HK-2 (cell line): ENCODE results near the gene EPOP.

Experiments
- DNase-seq: peaks from one replicate; pipeline ENCODE4 v3.0.0-alpha.2; 2018; ENCODE audit not compliant: unreplicated experiment

The EPOP gene

DNA sequence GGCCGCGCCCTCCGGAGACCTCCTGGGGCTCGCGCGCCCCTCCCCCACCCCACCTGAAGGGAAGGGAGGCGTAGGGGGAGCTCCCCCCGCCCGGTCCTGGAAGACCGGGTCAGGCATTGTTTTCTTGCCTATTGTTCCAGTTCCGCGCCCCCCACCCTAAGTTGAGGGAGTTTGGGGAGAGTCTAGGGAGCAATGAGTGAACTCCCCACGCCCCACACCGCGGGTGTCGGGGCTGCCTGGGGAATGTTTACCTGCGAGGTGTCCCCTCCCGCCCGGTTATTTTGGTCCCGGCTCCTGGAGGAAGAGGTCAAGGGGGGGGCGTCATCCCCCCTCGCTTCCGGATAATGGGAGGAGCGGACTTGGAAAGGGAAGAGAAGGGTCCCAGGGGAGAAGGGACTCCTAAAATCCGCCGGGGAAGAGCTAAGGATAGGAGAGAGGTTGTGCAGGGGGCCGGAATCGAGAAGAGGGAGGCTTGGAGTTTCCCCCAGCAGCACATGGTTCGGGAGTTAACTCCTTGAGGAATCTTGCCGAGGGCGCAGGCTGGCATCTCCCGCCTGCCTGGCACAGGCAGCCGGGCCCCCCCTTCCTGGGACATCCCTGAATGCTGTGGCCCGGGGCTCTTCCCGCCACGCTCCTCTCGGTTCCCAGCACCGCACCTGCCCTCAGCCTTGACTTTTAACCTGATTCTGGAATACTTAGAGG, 31.2 kb upstream of the EPOP start:
- peak; percentile 46 for DNase-seq

DNA sequence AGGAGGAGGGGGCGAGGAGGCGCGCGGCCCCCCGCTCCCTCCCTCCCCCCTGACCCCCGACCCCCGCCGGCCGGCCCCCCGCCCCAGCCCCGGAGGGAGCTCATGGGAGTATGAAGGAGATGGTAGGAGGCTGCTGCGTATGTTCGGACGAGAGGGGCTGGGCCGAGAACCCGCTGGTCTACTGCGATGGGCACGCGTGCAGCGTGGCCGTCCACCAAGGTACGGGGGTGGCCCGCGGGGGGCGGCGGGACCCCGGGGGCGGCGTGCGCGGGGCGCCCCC, 30.7 kb upstream of the EPOP start:
- DNase-seq: no peak

DNA sequence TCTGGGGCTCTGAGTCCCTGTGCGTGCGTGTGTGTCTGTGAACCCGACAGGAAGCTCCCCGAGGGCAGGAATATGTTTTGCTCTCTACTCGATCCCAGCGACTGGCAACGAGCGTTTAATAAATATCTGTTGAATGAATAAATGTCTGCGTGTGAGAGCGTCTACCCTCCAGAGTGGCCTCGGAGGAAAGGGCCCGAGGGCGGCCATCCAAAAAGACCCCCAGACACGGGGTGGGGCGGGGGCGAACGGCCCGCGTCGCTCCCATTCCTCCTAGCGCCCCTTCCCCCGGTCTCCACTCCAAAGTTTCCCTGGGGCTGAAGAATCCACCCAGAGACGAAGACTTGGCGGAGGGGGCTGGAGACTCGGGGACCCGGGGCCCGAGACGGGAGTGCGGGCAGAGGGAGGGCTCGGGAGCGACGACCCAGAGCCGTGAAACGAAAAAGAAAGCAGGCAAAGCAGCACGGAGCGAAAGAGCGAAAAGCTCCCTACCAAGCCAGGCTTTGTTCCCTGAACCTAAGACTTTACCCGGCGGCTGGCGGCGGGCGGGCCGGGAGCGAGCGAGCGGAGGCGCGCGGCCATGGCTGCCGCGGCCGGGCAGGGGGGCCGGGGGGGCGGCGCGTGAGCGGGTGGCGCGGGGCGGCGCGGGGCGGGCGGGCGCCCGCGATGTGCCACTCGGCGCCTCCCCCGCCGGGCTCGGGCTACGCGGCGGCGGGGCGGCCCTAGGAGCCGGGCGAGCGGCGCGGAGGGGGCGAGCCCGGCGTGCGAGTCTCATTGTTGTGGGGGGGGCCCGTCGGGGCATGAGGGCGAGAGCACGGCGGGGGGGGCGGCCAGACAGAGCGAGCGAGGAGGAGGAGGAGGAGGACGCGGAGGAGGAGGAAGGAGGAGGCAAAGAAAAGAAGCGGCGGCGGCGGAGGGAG, 30.1 kb upstream of the EPOP start, which contains the start of gene MLLT6:
MLLT6 (plus strand) TSS at position 668 of the 917 bp plus-strand sequence. CDS start 360 bp downstream, outside the sequence.
- peak; percentile 74 for DNase-seq

DNA sequence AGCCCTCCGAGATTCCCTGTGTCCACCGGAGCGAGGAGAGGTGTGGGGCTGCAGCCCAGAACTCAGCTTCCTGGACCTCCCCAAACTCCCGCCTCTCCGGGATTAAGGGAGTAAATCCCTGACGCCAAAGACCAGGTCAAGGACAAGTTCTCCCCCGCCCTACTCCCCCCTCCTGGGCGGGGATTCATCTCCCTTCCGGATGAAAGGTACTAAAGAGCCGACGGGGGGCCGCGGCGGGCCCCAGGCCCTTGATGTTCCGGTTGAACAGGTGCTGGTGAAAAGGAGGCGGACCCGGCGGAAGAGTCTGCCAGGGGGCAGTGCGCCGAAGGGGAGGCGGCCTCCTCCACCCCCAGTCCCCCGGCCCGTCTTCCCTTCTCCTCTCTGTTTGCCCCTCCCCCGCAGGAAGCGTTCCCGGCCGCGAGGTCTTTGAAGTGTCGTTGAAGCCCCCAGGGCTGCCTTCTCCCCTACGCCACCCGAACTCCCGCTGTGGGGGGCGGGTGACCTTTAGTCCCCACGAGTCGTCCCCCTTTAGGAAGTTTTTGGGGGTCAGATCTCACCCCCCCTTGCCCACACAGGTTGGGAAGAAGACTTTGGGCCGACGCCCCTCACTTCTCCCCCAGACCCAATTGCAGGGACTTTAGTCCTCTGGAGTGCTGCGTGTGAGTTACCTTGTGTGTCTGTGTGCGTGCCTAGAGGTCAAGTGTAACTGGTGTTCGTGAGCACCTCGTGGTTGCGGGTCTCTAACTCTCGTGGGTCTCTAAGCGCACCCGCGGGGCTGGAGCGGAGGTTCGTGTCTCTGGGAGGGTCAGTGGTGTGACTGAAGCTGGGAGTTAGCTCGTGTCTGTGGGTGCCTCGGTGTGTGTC, 29.2 kb upstream of the EPOP start:
- DNase-seq: peak; percentile 85

DNA sequence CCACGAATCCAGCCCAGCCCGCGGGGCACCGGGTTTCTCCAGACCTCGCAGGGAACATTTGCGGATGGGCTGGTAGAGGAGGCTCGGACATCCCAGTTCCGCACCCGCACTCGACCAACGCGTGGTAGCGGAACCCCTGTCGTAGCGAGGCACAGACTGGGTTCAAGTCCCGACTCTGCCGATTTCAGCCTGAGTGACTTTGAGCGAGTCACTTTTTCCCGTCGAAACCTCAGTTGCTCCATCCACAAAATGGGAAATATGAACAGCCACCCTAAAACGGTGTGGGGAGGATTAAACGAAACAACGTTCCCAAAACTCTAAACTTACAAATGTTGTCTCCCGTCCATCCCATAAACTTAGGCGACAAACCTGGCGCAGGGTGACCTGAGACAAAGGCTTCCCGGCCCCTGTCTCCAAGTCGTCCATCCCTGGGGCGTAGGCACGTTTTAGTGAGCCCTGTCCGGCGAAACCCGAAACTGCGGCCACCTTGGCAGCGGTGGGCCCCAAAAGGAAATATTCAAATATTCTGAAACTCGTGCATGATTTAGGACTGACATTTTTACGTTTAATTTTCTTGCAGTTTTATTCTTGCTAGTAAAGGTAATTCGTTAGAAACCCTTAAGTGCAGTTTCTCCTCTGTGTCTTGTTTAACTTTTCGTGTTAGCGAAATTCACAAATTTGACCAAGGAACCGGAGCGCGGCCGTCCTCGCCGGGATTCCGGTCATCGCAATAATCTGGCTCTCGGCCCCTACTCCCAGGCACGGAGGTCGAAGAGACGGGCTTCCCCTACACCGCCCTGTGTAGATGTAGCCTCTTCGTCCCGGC, 28.4 kb upstream of the EPOP start:
- peak; percentile 22 for DNase-seq

DNA sequence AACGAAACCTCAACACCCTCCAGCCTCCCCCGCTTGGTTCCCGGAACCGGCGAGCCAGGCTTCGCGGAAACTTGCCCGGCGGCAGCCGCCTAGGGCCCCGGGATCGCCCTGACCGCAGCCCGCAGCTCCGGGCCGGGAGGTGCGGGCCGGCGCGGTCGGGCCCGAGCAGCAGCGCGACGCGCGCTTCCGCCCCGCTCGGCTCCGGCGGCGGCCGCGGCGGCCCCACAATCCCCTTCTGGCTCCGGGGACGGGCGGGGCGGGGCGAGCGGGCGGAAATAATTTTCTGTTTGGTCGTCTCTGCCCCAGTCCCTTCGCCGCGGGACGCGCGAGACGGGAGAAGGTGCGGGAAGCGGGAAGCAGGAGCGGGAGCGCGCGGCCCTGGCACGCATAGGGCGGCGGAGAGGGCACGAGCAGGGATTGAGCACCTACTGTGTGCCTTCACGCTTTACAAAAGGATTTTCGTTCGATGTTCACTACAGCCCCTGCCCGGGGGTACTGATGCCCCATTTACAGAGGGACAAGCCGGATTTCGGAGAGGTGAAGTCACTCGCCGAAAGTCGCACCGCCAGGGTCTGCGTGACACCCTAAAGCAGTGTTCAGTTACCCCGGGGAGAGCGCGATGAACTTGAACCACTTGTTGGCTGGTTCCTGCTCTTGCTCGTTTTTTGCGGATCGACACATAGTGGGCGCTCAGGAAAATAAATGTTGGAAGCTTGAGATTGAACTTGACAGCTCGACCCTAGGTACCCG, 27.6 kb upstream of the EPOP start:
- DNase-seq: peak; percentile 89

DNA sequence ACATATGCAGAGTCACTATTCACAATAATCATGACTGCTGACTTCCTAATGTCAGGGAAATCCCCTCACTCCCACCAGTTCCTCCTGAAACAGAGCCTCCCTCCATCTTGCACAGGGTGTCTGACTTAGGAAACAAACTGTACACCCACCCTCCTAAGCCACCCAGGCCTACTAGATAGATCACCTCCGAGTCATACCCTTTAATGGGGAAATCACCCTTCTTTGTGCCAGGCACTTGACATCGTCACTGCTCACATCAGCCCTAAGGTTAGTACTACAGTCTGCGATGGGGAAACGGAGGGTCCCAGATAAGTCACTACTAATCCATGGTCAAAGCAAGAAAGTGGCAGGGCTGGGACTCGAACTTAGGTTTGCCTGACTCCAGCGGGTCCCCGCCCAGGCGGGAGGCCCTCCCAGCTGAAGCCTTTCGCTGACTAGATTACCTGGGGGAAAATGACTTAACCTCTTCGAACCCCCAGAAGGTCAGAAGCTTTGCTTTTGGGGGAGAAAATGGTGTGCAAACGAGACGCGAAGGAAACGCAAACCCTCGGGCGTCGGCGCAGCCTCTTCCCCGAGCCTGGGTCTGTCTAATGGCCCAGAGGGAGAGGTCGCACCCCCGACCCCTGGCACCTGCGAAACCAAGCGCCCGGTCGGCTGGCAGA, 26.9 kb upstream of the EPOP start:
- DNase-seq: peak; percentile 59

DNA sequence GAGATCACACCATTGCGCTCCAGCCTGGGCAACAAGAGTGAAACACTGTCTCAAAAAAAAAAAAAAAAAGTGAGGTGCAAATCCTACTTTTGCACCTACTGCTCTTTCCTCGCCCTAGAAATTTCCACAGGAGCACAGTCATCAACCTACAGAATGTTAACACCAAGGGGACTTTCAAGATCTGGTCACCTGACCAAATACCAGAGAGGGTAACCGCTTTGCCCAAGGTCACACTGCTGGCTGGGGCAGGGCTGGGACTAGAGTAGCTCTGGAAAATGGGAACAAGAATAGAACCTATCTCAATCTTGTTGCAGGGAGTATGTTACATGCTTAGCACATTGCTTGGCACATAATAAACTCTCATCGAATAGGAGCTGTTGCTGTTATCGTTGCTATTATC, 24.0 kb upstream of the EPOP start:
- no peak for DNase-seq

DNA sequence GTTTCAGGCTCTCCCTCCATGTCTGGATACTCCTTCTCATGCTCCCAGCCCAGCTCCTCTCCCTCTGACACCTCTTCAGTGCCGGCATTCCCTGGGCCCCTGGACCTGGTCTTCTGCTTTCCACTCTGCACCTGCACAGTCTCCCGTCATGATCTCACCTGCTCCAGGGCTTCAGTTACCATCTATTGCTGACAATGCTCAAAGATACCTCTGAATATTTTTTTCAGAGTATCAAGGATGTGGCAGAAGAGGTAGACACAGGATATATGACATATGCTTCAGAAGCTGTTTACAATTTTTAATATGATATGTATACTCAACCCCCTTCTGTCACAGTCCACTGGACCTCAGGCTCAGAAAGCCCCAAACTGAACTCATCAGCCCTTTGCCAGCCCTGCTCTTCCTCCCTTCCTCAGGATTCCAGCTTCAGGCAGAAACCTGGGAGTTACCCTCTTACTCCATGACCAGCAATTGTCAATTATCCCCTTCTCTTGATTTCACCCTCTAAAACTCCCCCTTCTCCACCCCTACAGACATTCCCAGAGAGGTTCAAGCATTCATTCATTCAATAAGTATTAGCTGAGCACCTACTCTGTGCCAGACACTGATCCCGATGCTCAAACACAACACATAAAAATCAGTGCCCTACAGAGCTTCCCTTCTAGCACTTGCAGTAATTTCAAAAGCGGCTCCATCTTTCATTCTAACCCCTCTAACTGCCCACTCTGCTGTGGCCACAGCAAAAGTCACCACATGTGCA, 22.5 kb upstream of the EPOP start:
- DNase-seq: no peak

DNA sequence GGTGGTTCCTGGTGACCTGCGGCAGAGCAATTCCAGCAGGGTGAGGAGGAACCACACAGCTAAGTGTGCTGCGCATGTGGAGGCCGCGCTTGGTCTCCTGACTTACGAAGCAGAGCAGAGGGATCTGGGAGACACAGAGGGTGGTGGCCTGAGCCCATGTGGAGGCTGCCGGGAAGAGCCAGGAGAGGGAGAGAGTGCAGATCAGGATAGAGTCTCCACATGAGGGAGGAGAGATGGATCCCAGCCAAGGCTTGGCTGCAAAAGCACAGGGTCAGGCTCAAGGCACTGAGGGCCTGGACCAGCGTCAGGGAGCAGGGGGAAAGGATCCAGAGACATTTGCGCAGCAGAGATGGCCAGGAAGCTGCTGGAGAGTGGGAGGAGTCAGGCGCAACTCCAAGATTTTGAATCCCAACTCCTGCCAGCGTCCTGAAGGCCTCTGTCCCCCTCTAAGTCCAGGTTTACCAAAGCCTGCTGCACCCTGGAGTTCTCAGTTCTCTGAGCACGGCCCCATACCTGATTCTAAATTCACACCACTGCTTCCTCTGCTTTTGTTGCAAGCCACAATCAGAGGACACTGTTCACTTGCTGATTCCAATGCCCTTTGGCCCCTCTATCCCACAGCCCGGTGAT, 19.1 kb upstream of the EPOP start:
- DNase-seq: no peak

DNA sequence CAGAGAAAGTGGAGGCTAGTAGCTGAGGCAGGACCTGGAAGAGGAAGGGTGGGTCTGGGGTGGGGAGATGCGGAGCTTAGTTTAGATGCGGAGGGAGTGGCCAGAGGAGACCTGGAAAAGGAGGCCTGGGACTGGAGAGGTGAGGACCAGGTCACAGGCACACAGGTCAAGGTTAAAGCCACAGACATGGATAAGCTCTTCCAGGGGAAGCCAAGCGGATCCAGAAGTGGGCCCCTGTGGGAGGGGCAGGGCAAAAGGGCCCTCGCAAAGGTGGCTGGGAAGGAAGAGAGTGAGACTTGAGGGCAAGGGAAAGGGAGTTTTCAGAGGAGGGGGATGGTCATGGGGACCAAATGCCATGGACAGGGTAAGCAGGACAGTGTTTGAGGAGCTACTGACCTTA, 16.4 kb upstream of the EPOP start:
- DNase-seq: no peak

DNA sequence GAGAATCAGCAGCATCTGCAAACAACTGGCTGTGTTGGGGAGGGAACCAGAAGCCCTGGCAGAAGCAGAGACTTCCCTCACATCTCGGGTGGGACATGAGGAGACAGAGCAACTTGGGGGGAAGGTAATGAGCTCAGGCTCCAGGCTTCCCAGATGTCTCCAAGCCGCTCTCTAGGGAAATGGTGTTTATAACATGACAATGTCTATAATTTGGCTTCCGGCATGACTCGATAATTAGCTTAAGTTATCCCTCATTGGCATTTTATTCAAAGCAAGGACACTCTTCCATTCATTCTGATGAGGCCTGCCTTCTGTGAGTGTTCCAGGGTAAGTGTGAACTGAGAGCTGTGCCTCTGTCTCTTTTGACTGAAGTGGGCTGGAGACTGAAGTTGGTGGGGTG, 15.6 kb upstream of the EPOP start:
- no peak for DNase-seq

DNA sequence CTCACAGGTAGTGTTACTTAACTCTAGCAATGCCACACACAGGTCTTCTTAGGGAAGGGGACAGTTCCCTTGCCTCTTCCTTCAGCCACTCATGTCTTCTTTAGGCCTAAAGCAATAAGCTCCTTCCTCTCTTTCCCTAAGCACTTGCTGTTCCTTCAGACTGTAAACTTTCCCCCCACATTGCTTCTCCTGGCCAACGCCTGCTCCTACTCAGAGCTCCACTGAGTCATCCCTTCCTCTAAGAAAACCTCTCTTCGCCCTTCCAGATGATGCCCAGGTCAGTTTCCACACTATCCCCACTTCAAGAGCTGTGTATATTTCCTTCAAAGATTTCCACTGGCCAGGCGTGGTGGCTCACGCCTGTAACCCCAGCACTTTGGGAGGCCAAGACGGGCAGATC, 12.5 kb upstream of the EPOP start:
- DNase-seq: no peak

DNA sequence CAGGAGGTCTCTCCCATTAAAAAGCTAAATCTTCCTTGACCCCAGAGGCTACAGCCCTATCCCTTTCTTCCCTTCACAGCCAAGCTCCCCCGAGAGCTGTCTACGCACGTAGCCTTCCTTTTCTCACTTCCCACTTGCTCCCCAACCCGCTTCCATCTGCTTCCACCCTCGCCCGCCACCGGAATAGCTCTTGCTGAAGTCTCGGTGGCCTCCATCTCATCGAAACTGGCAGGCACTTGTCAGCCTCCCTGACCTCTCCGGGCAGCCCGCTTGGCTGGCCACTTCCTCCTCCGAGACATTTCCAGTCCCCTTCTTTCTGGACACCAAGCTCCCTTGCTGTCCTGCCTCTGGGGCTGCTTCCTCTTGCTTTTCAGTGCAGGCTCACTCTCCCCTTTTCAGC, 10.7 kb upstream of the EPOP start:
- DNase-seq: no peak

DNA sequence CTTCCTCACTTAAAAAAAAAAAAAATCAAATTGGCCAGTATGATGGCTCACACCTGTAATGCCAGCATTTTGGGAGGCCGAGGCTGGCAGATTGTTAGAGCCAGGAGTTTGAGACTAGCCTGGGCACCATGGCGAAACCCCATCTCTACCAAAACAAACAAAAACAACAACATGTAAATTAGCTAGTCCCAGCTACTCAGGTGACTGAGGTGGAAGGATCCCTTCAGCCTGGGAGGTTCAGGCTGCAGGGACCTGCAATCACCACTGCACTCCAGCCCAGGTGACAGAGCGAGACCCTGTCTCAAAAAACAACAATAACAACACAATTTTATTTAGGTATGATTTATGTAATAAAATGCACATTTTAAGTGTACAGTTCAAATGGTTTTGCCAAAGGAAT, 6.3 kb upstream of the EPOP start:
- DNase-seq: no peak

DNA sequence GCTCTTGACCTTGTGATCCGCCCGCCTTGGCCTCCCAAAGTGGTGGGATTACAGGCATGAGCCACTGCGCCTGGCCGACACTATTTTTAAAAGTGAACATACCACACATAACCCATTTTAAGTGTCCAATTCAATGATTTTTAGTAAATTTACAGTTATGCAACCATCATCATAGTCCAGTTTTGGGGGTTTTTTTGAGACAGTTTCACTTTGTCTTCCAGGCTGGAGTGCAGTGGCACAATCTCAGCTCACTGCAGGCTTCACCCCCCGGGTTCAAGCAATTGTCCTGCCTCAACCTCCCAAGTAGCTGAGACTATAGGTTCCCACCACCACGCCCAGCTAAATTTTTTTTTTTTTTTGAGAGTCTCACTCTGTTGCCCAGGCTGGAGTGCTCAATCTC, 3.1 kb upstream of the EPOP start:
- no peak for DNase-seq

DNA sequence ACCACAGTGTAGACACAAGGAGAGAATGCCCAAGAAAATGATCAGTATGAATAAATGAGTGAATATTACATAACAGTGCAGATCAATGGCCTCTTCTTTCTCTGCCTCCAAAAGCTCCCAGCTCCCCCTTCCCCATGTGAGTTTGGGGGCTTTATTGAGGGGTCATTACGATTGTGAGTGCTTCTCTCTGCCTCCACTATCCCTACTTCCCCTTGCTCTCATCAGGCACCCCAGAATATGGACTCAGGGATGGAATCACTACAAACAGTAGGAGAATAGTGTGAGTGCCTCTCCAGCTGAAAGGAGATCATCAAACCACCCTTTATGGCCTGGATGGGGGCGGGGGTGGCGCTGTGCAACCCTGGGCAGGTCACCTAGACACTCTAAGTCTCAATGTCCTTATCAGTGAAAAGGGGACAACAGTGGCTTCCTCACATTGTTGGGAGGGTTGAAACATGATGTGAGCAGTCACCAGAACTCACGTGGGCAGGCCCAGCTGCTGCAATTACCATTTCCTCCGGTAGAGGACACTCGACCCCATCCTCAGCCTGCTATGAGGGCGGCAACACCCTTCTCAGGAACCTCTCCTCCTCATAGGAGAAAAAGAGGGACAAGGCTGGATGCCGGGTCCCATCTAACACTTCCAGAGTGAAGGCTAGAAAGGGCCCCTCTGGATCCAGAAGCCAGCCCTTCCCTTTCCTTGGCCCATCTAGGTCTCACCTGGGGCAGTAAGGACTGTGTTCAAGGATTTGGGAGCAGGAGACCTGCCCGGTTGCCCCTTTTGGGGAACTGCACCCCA, 2.1 kb upstream of the EPOP start:
- DNase-seq: peak; percentile 85
